HepG2 (cell line): ENCODE measurements around the gene POP5. TPM values are rescaled to one million over a fixed set of nuclear protein-coding genes. Genes with fewer than 3 reads are reported as not detected.

Source experiments
- ATF7-NPFF ChIP-seq: sonication (generic); formaldehyde crosslinking; IDR thresholded peaks from 2 replicates; pipeline ENCODE4 v1.8.1; 2023; ENCODE audit warnings: mild to moderate bottlenecking, low read depth, missing genetic modification reagents, moderate library complexity
- FOXP1 ChIP-seq, 2 experiments: fragments of 450-650 bp in 1 of 2; IDR thresholded peaks; 2 replicates each; pipeline ENCODE4 v1.6.1; 2017 to 2018; ENCODE audit warnings: antibody characterized with exemption in 1 of 2
- JUN ChIP-seq: sonication (generic); formaldehyde crosslinking; IDR thresholded peaks from 2 replicates; pipeline ENCODE4 v1.4.0; 2020; ENCODE audit warnings: mild to moderate bottlenecking, missing genetic modification reagents
- RAD51 ChIP-seq: fragments of 450-650 bp; IDR thresholded peaks from 2 replicates; pipeline ENCODE4 v1.6.1; 2016; ENCODE audit warnings: borderline replicate concordance
- TBP ChIP-seq: sonication (generic); formaldehyde crosslinking; IDR thresholded peaks from 2 replicates; pipeline ENCODE4 v1.5.0; 2020; ENCODE audit warnings: missing genetic modification reagents
- ZNF879 ChIP-seq: sonication (generic); formaldehyde crosslinking; IDR thresholded peaks from 2 replicates; pipeline ENCODE4 v1.8.1; 2023; ENCODE audit warnings: missing genetic modification reagents
- polyA plus RNA-seq, 8 experiments: library from polyadenylated mRNA; depleted of rRNA in 3 of 8; stranded (reverse) in 7 of 8; unstranded in 1 of 8; fragments of >200 nt; fragmentation: Illumina TruSeq in 4 of 8; extraction: Trizol in 4 of 8; gene quantifications; 2 replicates each; pipeline versions ENCODE4 v1.2.1 to v1.2.3, GENCODE V29; 2011 to 2016; ENCODE audit warnings: low read depth in 4 of 8, missing spikeins in 1 of 8, mixed read lengths in 1 of 8; ENCODE audit not compliant: insufficient read depth in 1 of 8
- total RNA-seq, 5 experiments: library from RNA; depleted of rRNA; stranded (reverse); fragments of >200 nt; fragmentation: Illumina TruSeq; extraction: Trizol; gene quantifications; 2 replicates each; pipeline ENCODE4 v1.2.3, GENCODE V29; 2016; ENCODE audit warnings: low read depth in 1 of 5
- TF ChIP-seq, protein P1 (sequence below): sonication (generic); formaldehyde crosslinking; IDR thresholded peaks from 2 replicates; pipeline ENCODE4 v1.4.0; 2020; ENCODE audit warnings: missing genetic modification reagents
- TF ChIP-seq, protein P2 (sequence below): sonication (generic); formaldehyde crosslinking; IDR thresholded peaks from 2 replicates; pipeline ENCODE4 v1.4.0; 2020; ENCODE audit warnings: missing genetic modification reagents
- TF ChIP-seq, protein P3 (sequence below): sonication (generic); formaldehyde crosslinking; conservative IDR thresholded peaks from 2 replicates; pipeline ENCODE4 v1.4.0; 2020; ENCODE audit warnings: missing genetic modification reagents
- TF ChIP-seq, protein P4 (sequence below): sonication (generic); formaldehyde crosslinking; IDR thresholded peaks from 2 replicates; pipeline ENCODE4 v1.4.0; 2020; ENCODE audit warnings: missing genetic modification reagents, mild to moderate bottlenecking, borderline replicate concordance

Gene POP5
- total and polyA plus RNA-seq, 2 of the 13 experiments (the other 11 are each of a cell fraction or from before 2014, with no cell fraction given) = 45.6 to 61.3 TPM

DNA sequence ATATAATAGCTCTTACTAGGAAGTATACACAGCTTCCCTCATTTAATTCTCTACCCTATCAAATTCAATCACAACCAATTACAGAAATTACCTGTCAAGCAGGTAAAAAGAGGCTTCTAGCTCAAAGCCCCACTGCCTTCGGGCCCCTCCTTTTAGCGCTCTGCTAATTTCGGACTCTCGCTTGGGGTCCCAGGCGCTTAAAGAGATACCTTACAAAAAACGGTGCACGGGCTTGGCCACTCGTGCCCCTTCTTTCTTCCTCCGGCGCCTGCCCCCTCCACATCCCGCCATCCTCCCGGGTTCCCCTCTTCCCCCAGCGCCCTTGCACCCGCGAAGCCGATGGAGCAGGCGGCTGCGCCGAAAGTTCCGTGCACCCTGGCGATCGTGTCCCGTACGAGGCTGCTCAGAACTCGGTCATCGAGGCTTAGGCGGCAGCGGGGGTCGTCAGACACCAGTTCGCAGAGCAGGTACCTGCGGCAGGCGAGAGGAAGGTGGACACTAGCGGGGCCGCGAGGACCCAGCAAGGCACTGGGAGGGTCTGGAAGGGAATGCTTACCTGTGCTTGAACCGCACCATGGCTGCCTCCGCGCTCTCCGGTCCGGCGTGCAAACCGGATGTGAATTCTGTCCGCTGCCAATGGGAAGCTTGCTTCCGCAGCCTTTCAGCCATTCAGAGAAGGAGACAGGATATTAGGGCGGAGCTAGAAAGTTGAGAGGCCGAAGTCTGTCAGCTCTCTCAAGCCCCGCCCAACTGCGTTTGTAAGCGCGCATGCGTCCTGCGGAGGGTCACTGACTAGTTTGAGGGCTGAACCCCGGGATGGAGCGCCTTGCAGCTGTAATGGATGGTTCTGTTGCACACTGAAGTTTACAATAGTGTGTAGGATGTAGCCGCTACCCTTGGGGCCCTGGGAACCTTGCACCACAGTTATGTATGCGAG is at the start of gene POP5 (continued):
- TF ChIP-seq, protein P1, sequence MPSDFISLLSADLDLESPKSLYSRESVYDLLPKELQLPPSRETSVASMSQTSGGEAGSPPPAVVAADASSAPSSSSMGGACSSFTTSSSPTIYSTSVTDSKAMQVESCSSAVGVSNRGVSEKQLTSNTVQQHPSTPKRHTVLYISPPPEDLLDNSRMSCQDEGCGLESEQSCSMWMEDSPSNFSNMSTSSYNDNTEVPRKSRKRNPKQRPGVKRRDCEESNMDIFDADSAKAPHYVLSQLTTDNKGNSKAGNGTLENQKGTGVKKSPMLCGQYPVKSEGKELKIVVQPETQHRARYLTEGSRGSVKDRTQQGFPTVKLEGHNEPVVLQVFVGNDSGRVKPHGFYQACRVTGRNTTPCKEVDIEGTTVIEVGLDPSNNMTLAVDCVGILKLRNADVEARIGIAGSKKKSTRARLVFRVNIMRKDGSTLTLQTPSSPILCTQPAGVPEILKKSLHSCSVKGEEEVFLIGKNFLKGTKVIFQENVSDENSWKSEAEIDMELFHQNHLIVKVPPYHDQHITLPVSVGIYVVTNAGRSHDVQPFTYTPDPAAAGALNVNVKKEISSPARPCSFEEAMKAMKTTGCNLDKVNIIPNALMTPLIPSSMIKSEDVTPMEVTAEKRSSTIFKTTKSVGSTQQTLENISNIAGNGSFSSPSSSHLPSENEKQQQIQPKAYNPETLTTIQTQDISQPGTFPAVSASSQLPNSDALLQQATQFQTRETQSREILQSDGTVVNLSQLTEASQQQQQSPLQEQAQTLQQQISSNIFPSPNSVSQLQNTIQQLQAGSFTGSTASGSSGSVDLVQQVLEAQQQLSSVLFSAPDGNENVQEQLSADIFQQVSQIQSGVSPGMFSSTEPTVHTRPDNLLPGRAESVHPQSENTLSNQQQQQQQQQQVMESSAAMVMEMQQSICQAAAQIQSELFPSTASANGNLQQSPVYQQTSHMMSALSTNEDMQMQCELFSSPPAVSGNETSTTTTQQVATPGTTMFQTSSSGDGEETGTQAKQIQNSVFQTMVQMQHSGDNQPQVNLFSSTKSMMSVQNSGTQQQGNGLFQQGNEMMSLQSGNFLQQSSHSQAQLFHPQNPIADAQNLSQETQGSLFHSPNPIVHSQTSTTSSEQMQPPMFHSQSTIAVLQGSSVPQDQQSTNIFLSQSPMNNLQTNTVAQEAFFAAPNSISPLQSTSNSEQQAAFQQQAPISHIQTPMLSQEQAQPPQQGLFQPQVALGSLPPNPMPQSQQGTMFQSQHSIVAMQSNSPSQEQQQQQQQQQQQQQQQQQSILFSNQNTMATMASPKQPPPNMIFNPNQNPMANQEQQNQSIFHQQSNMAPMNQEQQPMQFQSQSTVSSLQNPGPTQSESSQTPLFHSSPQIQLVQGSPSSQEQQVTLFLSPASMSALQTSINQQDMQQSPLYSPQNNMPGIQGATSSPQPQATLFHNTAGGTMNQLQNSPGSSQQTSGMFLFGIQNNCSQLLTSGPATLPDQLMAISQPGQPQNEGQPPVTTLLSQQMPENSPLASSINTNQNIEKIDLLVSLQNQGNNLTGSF (CRISPR knock-in tag) = no peak
- TF ChIP-seq, protein P2, sequence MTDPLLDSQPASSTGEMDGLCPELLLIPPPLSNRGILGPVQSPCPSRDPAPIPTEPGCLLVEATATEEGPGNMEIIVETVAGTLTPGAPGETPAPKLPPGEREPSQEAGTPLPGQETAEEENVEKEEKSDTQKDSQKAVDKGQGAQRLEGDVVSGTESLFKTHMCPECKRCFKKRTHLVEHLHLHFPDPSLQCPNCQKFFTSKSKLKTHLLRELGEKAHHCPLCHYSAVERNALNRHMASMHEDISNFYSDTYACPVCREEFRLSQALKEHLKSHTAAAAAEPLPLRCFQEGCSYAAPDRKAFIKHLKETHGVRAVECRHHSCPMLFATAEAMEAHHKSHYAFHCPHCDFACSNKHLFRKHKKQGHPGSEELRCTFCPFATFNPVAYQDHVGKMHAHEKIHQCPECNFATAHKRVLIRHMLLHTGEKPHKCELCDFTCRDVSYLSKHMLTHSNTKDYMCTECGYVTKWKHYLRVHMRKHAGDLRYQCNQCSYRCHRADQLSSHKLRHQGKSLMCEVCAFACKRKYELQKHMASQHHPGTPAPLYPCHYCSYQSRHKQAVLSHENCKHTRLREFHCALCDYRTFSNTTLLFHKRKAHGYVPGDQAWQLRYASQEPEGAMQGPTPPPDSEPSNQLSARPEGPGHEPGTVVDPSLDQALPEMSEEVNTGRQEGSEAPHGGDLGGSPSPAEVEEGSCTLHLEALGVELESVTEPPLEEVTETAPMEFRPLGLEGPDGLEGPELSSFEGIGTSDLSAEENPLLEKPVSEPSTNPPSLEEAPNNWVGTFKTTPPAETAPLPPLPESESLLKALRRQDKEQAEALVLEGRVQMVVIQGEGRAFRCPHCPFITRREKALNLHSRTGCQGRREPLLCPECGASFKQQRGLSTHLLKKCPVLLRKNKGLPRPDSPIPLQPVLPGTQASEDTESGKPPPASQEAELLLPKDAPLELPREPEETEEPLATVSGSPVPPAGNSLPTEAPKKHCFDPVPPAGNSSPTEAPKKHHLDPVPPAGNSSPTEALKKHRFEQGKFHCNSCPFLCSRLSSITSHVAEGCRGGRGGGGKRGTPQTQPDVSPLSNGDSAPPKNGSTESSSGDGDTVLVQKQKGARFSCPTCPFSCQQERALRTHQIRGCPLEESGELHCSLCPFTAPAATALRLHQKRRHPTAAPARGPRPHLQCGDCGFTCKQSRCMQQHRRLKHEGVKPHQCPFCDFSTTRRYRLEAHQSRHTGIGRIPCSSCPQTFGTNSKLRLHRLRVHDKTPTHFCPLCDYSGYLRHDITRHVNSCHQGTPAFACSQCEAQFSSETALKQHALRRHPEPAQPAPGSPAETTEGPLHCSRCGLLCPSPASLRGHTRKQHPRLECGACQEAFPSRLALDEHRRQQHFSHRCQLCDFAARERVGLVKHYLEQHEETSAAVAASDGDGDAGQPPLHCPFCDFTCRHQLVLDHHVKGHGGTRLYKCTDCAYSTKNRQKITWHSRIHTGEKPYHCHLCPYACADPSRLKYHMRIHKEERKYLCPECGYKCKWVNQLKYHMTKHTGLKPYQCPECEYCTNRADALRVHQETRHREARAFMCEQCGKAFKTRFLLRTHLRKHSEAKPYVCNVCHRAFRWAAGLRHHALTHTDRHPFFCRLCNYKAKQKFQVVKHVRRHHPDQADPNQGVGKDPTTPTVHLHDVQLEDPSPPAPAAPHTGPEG = no peak
- 0 out of 2 replicates have a peak, but pooled peaks have one; percentile 39 for TF ChIP-seq ZNF879
- TF ChIP-seq, protein P3, sequence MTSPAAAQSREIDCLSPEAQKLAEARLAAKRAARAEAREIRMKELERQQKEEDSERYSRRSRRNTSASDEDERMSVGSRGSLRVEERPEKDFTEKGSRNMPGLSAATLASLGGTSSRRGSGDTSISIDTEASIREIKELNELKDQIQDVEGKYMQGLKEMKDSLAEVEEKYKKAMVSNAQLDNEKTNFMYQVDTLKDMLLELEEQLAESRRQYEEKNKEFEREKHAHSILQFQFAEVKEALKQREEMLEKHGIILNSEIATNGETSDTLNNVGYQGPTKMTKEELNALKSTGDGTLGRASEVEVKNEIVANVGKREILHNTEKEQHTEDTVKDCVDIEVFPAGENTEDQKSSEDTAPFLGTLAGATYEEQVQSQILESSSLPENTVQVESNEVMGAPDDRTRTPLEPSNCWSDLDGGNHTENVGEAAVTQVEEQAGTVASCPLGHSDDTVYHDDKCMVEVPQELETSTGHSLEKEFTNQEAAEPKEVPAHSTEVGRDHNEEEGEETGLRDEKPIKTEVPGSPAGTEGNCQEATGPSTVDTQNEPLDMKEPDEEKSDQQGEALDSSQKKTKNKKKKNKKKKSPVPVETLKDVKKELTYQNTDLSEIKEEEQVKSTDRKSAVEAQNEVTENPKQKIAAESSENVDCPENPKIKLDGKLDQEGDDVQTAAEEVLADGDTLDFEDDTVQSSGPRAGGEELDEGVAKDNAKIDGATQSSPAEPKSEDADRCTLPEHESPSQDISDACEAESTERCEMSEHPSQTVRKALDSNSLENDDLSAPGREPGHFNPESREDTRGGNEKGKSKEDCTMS (CRISPR knock-in tag) = no peak
- no peak for TF ChIP-seq RAD51
- TF ChIP-seq TBP (CRISPR knock-in tag) = no peak
- no peak; the same call in none of the 2 replicates for TF ChIP-seq ATF7-NPFF
- no peak for TF ChIP-seq JUN
- no peak for TF ChIP-seq FOXP1 (IDR thresholded peaks at IDR 0.05)
- no peak for TF ChIP-seq FOXP1 (CRISPR knock-in tag; IDR thresholded peaks at IDR 0.05)
- TF ChIP-seq, protein P4, sequence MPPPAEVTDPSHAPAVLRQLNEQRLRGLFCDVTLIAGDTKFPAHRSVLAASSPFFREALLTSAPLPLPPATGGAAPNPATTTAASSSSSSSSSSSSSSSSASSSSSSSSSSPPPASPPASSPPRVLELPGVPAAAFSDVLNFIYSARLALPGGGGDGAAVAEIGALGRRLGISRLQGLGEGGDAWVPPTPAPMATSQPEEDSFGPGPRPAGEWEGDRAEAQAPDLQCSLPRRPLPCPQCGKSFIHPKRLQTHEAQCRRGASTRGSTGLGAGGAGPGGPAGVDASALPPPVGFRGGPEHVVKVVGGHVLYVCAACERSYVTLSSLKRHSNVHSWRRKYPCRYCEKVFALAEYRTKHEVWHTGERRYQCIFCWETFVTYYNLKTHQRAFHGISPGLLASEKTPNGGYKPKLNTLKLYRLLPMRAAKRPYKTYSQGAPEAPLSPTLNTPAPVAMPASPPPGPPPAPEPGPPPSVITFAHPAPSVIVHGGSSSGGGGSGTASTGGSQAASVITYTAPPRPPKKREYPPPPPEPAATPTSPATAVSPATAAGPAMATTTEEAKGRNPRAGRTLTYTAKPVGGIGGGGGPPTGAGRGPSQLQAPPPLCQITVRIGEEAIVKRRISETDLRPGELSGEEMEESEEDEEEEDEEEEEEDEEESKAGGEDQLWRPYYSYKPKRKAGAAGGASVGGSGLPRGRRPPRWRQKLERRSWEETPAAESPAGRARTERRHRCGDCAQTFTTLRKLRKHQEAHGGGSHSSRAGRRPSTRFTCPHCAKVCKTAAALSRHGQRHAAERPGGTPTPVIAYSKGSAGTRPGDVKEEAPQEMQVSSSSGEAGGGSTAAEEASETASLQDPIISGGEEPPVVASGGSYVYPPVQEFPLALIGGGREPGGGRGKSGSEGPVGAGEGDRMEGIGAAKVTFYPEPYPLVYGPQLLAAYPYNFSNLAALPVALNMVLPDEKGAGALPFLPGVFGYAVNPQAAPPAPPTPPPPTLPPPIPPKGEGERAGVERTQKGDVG (CRISPR knock-in tag) = no peak
